A204.1 (cell line): ENCODE data around the gene INF2.
"Not testable (repeated sequence)": the region's sequence is repeated elsewhere in the genome, so short reads cannot be mapped to it uniquely, and the experiment has no call there.

Source experiments
- FAIRE-seq: peaks from 2 replicates; lab custom pipeline; 2012; peaks lifted over from hg19 to GRCh38; lab: Jason Lieb, UNC

Gene INF2

DNA sequence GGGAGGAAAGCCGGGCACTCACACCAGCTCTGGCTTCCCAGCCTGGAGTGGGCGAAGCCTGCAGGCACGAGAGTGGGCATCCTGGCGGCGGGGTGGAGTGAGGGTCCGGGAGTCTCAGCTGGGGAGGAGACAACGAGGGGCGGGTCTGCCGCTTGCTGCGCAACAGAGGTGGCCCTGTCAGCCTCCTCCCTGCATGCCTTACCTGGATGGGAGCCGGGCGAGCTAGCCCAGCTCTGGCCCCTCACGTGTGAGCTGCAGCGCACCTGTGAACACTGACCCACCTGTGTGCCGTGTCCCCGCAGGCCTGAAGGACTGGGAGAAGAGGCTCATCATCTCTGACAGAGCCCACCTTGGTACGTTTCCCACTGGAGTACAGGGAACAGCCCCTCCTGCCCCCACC, 49.6 kb downstream of the INF2 start:
- no peak for FAIRE-seq

DNA sequence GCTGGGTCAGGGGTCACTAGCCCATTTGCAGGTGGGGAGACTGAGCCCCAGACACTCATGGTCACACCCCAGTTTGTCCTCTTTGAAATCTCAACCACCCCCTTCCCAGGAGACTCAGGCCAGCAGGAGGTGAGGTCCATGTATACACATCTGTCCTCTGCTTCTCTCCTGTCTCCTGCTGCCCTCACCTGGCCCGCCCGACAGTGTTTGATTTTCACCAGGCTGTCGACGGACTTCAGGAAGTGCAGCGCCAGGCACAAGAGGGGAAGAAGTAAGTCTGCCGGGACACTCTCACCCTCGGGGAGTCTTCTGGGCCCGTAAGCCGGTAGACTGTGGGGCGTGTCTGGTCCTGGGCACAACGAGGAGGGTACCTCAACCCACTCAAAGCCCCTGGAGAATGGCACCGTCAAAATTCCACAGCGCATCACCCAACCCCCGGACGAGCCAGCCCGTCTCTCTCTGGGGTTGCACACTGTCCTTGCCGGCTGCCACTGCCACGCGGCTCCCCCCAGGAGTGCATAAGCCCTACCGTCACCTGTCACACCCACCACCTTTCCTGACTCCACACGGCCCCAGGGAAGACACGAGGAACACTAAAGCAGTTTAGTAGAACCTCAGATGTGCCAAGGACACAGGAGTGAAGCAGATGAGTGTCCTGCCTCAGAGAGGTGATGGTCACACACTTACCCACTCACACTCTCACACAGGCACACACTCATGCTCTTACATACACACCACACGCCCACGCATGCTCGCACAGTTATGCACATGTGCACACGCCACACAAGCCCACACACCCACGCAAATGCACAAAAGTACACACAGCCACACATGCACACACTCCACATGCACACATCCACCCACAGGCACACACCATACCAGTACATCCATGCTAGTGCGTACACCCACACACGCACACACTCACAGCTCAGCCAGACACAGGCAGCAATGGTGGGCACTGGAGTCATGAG, 50.4 kb downstream of the INF2 start:
- no peak for FAIRE-seq

DNA sequence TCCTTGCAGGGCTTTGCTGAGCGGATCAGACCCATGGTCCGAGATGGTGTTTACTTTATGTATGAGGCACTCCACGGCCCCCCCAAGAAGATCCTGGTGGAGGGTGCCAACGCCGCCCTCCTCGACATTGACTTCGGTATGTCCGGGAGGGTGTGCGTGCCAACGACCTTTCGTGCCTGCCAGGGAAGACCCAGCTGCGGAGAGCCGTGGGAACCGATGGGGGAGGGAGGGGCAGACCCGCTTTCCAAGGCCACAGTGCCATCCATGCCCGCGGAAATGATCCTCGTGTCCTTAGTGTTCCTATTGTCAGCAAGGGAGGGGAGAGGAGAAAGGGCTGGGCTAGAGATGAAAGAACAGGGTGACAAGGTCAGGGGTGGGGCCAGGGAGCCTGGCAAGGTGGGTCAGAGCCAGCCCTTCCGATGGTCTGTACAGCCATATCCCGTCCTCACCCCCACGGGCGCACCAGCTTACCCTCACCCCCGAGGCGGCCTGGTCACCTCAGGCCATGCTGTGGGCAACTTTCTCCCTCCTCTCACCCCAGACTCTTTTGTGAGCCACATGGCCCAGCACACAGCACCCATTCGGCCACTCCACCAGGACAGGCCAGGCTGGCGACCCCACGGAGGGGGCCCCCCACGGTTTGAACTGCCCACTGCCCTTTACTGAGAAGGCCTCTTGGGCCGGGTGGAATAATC, 51.8 kb downstream of the INF2 start:
- FAIRE-seq = no peak

DNA sequence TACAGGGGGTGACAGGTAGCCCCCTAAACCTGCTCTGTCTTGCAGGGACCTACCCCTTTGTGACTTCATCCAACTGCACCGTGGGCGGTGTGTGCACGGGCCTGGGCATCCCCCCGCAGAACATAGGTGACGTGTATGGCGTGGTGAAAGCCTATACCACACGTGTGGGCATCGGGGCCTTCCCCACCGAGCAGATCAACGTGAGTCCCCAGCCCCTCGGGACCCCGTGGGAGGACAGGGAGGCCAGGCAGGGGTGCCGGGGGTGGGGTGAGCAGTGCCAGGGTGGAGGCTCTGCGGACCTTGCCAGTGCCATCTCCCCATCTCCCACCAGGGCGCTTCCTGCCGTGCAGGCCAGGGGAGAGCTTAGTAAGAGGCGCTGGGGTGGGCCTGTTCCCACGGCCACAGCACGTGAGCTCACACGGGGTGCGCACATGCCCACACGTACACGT, 52.4 kb downstream of the INF2 start:
- FAIRE-seq = no peak

DNA sequence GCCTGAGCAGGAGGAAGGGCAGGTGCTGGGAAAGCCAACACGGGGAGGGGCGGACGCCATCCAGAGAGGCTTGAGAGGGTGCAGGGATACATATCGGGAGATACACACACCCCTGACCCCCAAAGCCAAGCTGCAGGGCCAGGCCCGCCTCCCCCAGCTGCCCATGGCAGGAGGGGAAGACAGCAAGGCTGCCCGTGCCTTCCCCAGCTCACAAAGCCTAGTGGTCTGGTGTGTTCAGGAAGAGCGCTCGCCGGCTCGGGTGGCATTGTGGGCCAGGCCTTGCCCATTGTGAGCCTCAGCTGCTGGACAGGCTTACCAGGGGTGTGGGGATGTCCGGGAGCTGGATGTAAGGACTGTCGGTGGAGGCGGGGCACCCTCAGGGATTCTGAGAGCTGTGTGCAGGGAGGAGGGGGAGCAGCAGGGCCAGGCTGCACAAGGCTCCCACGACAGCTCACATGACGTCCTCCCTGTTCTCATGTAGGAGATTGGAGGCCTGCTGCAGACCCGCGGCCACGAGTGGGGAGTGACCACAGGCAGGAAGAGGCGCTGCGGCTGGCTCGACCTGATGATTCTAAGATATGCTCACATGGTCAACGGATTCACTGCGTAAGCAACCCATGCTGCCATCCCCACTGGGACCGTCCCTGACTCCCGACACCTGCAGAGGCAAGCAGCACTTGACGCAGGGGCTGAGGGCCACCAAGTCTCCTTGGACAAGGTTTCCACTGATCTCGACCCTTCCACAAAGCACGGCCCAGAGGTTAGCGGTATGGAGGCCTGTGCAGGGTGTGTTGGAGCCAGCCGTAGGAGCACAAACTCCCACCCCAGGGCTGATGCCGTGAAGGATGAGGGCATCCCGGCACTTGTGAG, 53.4 kb downstream of the INF2 start:
- no peak for FAIRE-seq

DNA sequence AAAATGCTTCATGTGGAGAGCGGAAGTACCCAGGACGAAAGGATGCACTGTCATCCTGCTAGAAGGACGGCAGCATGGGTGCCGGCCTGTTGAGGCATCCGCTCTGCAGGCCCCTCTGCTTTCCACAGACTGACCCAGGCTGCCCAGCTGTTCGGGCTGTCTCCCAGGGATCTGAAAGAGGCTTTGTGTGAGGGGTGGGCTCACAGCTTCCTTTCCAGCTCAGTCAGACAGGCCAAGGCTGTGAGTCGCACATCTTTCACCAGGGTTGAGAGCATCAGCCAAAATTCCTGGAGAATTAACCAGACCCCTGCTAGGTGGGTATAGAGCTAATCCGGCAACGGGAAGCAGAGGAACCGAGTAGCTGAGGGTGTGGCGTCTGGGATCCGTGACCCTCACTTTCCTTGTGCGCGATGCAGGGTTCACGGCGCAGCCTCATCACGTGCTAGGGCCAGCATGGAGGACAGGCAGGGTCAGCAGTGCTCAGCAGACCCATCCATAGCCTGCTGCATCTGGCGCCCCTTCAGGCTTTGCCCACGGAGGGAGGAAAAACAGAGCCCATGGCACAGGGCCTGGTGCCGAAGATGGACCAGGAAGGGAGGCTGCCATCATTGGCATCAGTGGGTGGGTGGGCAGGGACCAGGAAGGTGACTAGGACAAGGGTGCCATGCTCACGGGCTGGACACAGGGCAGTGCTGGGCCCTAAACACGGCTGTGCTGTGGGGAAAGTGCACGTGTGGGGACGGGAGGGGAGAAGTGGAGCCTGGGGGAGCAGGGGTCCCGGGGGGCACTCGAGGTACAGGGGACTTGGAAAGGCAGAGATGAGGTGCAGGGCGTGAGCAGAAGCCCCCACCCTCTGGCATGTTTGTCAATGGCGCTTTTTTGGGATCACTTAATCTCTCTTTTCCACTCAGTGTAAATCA, 54.3 kb downstream of the INF2 start:
- FAIRE-seq = no peak

DNA sequence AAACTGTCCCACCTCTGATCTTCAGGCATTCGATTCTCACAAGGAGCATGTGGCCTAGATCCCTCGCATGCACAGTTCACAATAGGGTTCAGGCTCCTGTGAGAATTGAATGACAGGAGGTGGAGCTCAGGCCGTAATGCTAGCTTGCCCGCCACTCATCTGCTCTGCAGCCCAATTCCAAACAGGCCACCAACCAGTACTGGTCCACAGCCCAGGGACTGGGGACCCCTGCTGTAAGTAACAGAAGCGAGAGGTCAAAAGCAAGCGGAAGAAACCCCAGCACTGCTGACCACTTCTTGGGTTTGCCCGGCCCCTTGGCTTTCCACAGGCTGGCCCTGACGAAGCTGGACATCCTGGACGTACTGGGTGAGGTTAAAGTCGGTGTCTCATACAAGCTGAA, 55.1 kb downstream of the INF2 start:
- FAIRE-seq = no peak

DNA sequence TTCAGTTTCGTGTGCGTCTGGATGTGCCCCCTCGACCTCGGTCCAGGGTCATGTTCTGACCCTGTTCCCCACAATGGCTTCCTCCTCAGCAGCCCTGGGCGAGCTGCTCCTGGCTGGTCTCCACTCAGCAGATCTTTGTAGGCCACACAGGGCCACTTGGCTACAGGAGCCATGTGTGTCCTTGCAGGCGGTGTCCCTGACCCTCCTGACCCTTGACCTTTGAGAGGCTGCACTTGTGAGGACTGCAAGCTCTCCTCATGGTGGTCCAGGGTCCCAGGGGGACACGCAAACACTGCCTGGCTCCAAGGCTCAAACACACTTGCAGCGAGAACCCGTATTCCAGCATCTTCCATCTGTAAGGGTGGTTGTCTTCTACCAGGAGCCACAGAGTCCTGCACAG, 56.0 kb downstream of the INF2 start:
- no peak for FAIRE-seq

DNA sequence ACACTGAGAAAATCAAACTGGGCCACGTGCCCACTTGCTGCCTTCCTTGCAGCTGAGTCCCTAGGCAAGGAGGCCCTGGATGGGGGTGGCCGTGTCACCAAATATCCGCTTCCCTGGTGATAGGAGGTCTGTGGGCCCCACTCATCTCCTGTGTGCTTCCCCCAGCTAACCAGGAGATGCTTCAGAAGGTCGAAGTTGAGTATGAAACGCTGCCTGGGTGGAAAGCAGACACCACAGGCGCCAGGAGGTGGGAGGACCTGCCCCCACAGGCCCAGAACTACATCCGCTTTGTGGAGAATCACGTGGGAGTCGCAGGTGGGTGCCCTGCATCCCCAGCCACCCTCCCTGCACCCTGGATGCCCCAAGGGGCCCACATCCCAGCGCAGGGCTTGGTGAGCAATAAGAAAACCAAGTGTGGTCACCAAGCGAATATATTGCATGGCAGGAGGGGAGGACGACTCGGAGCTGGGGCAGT, 56.7 kb downstream of the INF2 start:
- FAIRE-seq = no peak

DNA sequence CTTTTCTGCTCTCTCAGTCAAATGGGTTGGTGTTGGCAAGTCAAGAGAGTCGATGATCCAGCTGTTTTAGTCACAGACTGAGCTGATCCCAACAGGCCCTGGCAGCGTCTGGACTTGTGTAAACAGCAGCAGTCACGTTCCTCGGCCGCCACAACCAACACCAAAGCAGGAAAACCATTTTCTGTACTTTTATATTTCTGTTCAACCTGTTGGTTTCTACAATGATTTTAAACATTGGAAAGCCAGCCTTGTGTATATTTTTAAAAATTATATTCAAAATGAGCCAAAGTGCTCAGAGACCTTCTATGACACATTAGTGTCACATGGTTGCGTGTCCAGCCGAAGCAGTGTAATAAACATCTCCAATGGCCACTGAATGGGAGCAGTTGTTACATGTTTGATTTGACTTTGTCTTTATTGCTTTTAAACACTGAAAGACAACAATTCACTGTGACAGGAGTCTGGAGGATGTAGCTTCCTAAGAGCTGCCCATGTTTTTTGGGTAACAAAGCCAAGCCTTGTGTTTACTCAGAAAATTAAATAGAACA, 57.6 kb downstream of the INF2 start:
- FAIRE-seq = no peak

DNA sequence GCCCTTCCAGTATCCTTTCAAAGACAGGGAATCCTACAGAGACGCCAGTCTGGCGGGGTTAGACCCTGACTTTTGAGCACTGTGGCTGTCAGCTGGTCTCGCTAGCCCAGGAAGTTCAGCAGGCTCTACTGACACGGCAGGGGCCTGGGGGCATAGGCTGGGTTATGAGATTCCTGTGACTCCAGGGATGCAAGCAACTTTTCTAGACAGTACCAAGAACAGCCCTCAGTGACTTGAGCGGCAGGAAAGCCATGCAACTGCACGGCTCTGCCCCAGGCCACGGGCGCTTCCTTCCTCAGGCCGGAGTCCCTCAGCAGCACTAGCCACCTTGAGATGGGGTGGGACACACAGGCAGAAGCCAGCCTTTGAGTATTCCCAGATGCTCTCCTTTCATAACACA, 58.5 kb downstream of the INF2 start:
- FAIRE-seq = no peak

DNA sequence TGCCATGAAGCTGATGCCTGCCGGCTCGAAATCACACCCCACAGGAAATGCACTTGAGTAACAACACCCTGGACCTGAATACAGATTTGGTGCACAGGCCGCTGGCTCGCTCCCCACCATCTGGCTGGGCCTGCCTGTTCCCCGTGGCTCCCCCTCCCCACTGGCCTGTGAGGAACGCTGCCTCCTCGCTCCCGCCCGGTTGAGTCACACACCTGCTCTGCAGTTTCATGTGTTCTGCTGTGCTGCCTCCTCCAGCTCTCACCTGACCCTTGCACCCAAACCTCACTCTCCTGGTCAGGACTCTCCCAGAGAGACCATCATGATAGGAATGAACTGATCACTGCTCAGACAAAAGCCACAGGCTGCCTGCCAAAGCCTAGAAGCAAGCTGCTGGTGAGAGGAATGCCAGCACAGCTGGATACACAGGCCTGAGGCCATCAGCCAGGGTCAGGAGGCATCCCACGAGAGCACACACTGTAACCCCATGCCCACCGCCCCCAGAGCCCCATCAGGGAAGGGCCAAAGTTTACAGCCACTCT, 59.8 kb downstream of the INF2 start:
- FAIRE-seq = no peak

DNA sequence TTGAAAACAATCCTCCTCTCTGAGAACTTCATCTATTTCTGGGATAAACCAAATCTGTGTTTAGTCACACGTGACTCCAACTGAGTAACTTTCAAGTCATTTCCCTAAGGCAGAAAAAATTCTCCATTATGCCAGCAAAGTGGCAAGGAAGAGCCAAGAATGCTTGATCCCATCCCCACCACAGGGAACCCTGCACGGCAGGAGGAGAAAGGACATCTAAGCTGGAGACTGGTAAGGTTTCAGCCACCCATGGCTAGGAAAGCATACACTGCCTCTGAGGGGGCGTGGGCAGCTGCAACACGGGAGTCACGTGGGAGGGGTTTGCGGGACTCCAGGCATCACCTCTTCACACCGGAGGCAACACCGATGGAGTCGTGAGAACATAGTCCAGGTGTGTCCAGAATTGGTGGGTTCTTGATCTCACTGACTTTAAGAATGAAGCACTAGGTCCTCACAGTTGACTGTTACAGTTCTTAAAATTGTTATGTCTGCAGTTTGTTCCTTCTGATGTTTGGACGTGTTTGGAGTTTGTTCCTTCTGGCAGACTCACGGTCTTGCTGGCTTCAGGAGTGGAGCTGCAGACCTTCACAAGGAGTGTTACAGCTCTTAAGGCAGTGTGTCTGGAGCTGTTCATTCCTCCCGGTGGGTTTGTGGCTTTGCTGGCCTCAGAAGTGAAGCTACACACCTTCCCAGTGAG, 60.8 kb downstream of the INF2 start:
- no peak for FAIRE-seq

DNA sequence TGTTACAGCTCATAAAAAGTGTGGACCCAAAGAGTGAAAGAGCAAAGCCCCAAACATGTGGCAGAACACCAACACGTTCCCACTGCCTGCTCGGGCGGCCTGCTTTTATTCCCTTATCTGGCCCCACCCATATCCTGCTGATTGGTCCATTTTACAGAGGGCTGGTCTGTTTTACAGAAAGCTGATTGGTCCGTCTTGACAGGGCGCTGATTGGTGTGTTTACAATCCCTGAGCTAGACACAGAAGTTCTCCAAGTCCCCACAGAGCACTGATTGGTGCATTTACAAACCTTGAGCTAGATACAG, 61.3 kb downstream of the INF2 start:
- FAIRE-seq = not testable (repeated sequence)

DNA sequence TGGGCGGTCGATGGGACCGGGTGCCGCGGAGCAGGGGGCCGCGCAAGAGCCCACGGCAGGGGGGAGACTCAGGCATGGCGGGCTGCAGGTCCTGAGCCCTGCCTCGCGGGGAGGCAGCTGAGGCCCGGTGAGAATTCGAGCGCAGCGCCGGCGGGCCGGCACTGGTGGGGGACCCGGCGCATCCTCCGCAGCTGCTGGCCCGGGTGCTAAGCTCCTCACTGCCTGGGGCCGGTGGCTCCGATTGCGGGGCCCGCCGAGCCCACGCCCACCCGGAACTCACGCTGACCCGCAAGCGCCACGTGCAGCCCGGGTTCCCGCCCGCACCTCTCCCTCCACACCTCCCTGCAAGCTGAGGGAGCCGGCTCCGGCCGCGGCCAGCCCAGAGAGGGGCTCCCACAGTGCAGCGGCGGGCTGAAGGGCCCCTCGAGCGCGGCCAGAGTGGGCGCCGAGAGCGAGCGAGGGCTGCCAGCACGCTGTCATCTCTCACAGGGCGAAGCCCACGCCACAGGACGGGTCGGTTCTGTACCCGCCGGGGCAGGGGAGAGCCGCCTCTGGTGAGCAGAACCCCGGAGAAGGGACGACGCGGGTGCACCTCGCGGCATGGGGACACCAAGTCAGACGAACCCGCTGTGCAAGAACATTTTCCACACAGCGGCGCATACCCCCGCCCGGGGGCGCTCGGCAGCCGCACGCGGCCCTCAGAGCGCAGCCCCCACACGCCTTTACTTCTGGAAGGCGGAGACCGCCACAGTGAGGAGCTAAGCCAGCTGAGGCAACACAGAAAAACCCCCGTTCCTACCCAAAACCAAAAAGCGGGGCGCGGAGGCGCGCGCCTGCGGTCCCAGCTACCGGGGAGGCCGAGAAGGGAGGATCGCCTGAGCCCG, 62.4 kb downstream of the INF2 start:
- no peak for FAIRE-seq

DNA sequence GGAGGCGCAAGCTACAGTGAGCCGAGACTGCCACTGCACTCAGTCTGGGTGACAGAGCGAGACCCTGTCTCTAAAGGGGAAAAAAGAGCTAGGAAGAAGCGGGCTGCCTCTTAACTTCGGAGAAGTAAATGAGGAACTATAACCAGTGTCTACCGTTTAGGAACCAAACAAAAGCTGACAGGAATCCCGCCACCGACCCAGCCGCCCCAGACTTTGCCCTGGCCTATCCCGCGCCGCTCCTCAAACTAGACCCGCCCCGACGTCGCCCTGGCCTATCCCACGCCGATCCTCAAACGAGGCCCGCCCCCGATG, 63.0 kb downstream of the INF2 start:
- FAIRE-seq = no peak

DNA sequence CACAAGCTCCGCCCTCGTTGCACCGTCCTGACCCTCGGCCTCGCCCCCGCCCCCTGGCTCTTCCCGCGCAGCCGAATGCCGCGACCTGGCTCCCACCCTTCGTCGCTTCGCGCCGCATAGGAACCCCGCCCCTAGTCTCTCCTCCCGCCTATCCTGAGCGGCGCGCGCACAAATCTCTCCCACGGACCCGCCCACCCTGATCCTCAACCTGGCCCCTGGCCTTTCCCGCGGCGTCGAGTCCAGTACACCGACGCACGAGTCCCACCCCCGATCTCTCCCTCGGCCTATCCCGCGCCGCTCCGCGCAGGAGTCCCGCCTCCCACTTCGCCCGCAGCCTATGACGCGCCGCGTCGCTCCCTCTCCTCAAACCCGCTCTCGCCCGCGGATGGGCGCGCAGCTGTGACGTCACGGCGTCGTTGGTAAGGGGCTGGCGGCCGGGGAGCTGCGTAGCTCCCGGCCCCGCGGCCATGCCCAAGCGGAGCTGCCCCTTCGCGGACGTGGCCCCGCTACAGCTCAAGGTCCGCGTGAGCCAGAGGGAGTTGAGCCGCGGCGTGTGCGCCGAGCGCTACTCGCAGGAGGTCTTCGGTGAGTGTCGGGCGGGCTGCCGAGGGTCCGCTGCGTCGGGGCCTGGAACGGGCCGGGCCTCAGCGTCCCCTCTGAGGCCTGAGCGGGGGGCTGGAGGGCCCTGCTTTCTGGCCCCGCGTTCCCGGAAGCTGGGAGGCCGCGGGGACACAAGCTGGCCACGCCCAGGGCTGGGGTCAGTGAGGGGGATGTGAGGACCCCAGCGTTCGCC, 63.5 kb downstream of the INF2 start, which contains the start of gene SIVA1:
Gene SIVA1 (plus strand): TSS at position 413 of the 793 bp plus-strand sequence. CDS start 55 bp downstream, at position 468.
- FAIRE-seq = peak; percentile 96

DNA sequence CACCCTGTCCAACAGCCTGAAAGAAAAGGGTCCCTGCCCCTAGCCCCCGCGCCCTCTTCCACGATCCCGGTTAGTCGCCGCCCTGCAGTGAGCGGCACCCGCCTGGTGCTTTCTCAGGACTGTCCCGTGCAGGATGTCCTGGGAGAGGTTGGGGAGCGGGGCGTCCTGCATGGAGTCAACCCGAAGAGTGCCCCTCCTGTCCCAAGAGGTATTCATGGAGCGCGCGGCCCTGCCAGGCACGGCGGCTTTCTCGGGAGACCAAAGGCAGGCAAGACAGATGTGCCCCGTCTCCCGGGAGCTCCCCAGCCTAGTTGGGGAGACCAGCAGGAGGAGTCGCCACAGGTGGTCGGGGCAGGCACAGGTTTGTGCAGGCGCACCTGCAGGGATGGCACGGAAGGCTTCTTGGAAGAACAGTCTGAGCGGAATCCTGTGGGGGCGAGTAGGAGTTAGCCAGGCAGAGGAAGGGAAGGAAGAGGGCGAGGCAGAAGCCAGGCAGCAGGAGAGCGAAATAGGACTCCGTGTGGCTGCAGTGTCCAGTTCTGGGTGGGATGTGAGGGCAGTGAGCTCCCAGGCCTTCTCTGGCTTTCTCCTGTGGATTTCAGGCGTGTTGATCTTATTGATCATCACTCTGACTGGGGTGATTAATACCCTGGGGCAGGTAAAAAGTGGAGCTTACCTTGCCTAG, 64.3 kb downstream of the INF2 start:
- FAIRE-seq = no peak
